ENCODE data around the gene WFDC9. TPM values are rescaled to one million over a fixed set of nuclear protein-coding genes. Genes with fewer than 3 reads are reported as not detected.
"Not testable (repeated sequence)": the region's sequence is repeated elsewhere in the genome, so short reads cannot be mapped to it uniquely, and the experiment has no call there.

Gene WFDC9
- total RNA-seq, 1 donor from 2014 or later = not detected

- H3K4me3 ChIP-seq (ENCODE audit: low read depth, low read length) = no peak overlapping the region
- DNase-seq (ENCODE audit: low read depth) = no peak
- TF ChIP-seq CTCF (IDR thresholded peaks at IDR 0.05; ENCODE audit: insufficient read depth, low read length, poor library complexity, severe bottlenecking) = no peak
- H3K36me3 ChIP-seq (ENCODE audit: control insufficient read depth, insufficient read depth, low read length) = no peaks in the 10 kb centered on the region
- no peaks in the 10 kb centered on the region for H3K27me3 ChIP-seq (ENCODE audit: control insufficient read depth, insufficient read depth, low read length)
Observed at GRCh38 chr20:45607810-45608209, 23.3 kb downstream of the WFDC9 start.

GRCh38 chr20:45595235-45595634 is 35.8 kb downstream of the WFDC9 start:
- no peak for DNase-seq (ENCODE audit: low read depth)
- no peak for TF ChIP-seq CTCF (IDR thresholded peaks at IDR 0.05; ENCODE audit: insufficient read depth, low read length, poor library complexity, severe bottlenecking)
- H3K4me3 ChIP-seq (ENCODE audit: low read depth, low read length) = no peak overlapping the region
- H3K36me3 ChIP-seq (ENCODE audit: control insufficient read depth, insufficient read depth, low read length) = no peaks in the 10 kb centered on the region
- peaks cover 3% of the 10 kb centered on the region for H3K27me3 ChIP-seq (ENCODE audit: control insufficient read depth, insufficient read depth, low read length)

- TF ChIP-seq CTCF (IDR thresholded peaks at IDR 0.05; ENCODE audit: insufficient read depth, low read length, poor library complexity, severe bottlenecking) = no peak
- H3K4me3 ChIP-seq (ENCODE audit: low read depth, low read length) = no peak overlapping the region
- H3K36me3 ChIP-seq (ENCODE audit: control insufficient read depth, insufficient read depth, low read length) = no peaks in the 10 kb centered on the region
- DNase-seq (ENCODE audit: low read depth) = no peak
- peaks cover 3% of the 10 kb centered on the region for H3K27me3 ChIP-seq (ENCODE audit: control insufficient read depth, insufficient read depth, low read length)
Observed at GRCh38 chr20:45593498-45593897, 37.6 kb downstream of the WFDC9 start.

GRCh38 chr20:45592574-45593189 is 38.4 kb downstream of the WFDC9 start:
- no peaks in the 10 kb centered on the region for H3K27me3 ChIP-seq (ENCODE audit: control insufficient read depth, insufficient read depth, low read length)
- TF ChIP-seq CTCF (IDR thresholded peaks at IDR 0.05; ENCODE audit: insufficient read depth, low read length, poor library complexity, severe bottlenecking) = peak; percentile 64
- H3K36me3 ChIP-seq (ENCODE audit: control insufficient read depth, insufficient read depth, low read length) = no peaks in the 10 kb centered on the region
- H3K4me3 ChIP-seq (ENCODE audit: low read depth, low read length) = no peak overlapping the region
- DNase-seq (ENCODE audit: low read depth) = peak; percentile 10

GRCh38 chr20:45589725-45590124 is 41.4 kb downstream of the WFDC9 start:
- peak; percentile 9 for DNase-seq (ENCODE audit: low read depth)
- H3K36me3 ChIP-seq (ENCODE audit: control insufficient read depth, insufficient read depth, low read length) = no peaks in the 10 kb centered on the region
- H3K27me3 ChIP-seq (ENCODE audit: control insufficient read depth, insufficient read depth, low read length) = no peaks in the 10 kb centered on the region
- H3K4me3 ChIP-seq (ENCODE audit: low read depth, low read length) = no peak overlapping the region
- no peak for TF ChIP-seq CTCF (IDR thresholded peaks at IDR 0.05; ENCODE audit: insufficient read depth, low read length, poor library complexity, severe bottlenecking)

GRCh38 chr20:45588800-45589199 is 42.3 kb downstream of the WFDC9 start:
- H3K36me3 ChIP-seq (ENCODE audit: control insufficient read depth, insufficient read depth, low read length) = no peaks in the 10 kb centered on the region
- no peak overlapping the region for H3K4me3 ChIP-seq (ENCODE audit: low read depth, low read length)
- no peaks in the 10 kb centered on the region for H3K27me3 ChIP-seq (ENCODE audit: control insufficient read depth, insufficient read depth, low read length)
- DNase-seq (ENCODE audit: low read depth) = no peak
- TF ChIP-seq CTCF (IDR thresholded peaks at IDR 0.05; ENCODE audit: insufficient read depth, low read length, poor library complexity, severe bottlenecking) = no peak

- H3K36me3 ChIP-seq (ENCODE audit: control insufficient read depth, insufficient read depth, low read length); DNase-seq (ENCODE audit: low read depth); H3K4me3 ChIP-seq (ENCODE audit: low read depth, low read length); H3K27me3 ChIP-seq (ENCODE audit: control insufficient read depth, insufficient read depth, low read length): not testable (repeated sequence)
Observed at GRCh38 chr20:45585986-45586385, 45.1 kb downstream of the WFDC9 start.

- DNase-seq (ENCODE audit: low read depth) = not testable (repeated sequence)
Observed at GRCh38 chr20:45584294-45584693, 46.8 kb downstream of the WFDC9 start.

More at GRCh38 chr20:45584294-45584693, 46.8 kb downstream of the WFDC9 start:
- not testable (repeated sequence) for H3K27me3 ChIP-seq (ENCODE audit: control insufficient read depth, insufficient read depth, low read length); H3K4me3 ChIP-seq (ENCODE audit: low read depth, low read length); H3K36me3 ChIP-seq (ENCODE audit: control insufficient read depth, insufficient read depth, low read length)

Measured in kidney epithelial cell (primary cell).